Esophagus muscularis mucosa (tissue), 2 donors: ENCODE data around the gene KHNYN.

ENCODE experiments used
- POLR2A ChIP-seq: fragments of 450-650 bp; IDR thresholded peaks from one replicate; pipeline ENCODE4 v1.6.1; 2017; ENCODE audit warnings: antibody characterized with exemption, moderate library complexity, mild to moderate bottlenecking, low read depth
- POLR2AphosphoS5 ChIP-seq, 2 donors: sonication (generic); formaldehyde crosslinking; IDR thresholded peaks; one replicate each; pipeline ENCODE4 v1.6.1; 2017; ENCODE audit warnings: antibody characterized with exemption in 2 of 2

- TF ChIP-seq POLR2A (no peak), POLR2AphosphoS5 (IDR thresholded peaks at IDR 0.05) (no peak)
Observed at GRCh38 chr14:24409192-24409591, 20.6 kb upstream of the KHNYN start.
